Hypothalamus (tissue), 51 donors: Measurements from ENCODE around the gene JMJD8.

ENCODE experiments used
- DNase-seq, 51 donors: peaks; one replicate each; lab custom pipeline; 2025; lab: John Stamatoyannopoulos, UW

JMJD8 gene

GRCh38 chr16:710500-711075, 26.5 kb upstream of the JMJD8 start:
- DNase-seq, result peak in 1 of 51 donors; percentile 18

GRCh38 chr16:709566-710499, 25.7 kb upstream of the JMJD8 start:
- peak in 47 of 51 donors; percentile 16 to 93 (median 79) for DNase-seq

- DNase-seq, result no peak
Observed at GRCh38 chr16:708959-709358, 24.8 kb upstream of the JMJD8 start.

- no peak for DNase-seq
Observed at GRCh38 chr16:708019-708418, 23.9 kb upstream of the JMJD8 start.

GRCh38 chr16:707062-707538, 23.0 kb upstream of the JMJD8 start:
- DNase-seq, result no peak

GRCh38 chr16:706189-707061, 22.3 kb upstream of the JMJD8 start:
- peak in 1 of 51 donors; percentile 65 for DNase-seq

GRCh38 chr16:705431-706188, 21.5 kb upstream of the JMJD8 start, which contains the start of gene FBXL16:
FBXL16 (minus strand) TSS chr16:705801; CDS start chr16:697405, 8,396 bp downstream.
- DNase-seq, result peak in 38 of 51 donors; percentile 9 to 82 (median 48)

- no peak for DNase-seq
Observed at GRCh38 chr16:704552-705380, 20.6 kb upstream of the JMJD8 start.

GRCh38 chr16:704047-704446, 19.9 kb upstream of the JMJD8 start:
- no peak for DNase-seq

- DNase-seq, result peak in 3 of 51 donors; percentile 18 to 43 (median 28)
Observed at GRCh38 chr16:703406-703805, 19.3 kb upstream of the JMJD8 start.

GRCh38 chr16:702341-702740, 18.2 kb upstream of the JMJD8 start:
- no peak for DNase-seq

- DNase-seq, result peak in 3 of 51 donors; percentile 18 to 45 (median 42)
Observed at GRCh38 chr16:700684-701584, 16.8 kb upstream of the JMJD8 start.

GRCh38 chr16:698911-699671, 15.0 kb upstream of the JMJD8 start:
- DNase-seq, result no peak

GRCh38 chr16:695355-696089, 11.4 kb upstream of the JMJD8 start:
- DNase-seq, result peak in 6 of 51 donors; percentile 4 to 50 (median 26)

- DNase-seq, result no peak
Observed at GRCh38 chr16:694863-695354, 10.8 kb upstream of the JMJD8 start.

- no peak for DNase-seq
Observed at GRCh38 chr16:694187-694862, 10.2 kb upstream of the JMJD8 start.
